OCI-LY1 (cell line): ENCODE results near the gene SEMA3D.

ENCODE experiments used
- H2AFZ ChIP-seq: fragments of 200-600 bp; sonication (generic), shearing (Covaris generic); 2 replicates; pipeline ENCODE4 v1.6.0; 2014; ENCODE audit warnings: antibody characterized with exemption, mild to moderate bottlenecking, low read length
- H3F3A ChIP-seq: fragments of 200-600 bp; sonication (generic), shearing (Covaris generic); 2 replicates; pipeline ENCODE4 v1.6.0; 2014; ENCODE audit warnings: mild to moderate bottlenecking, antibody characterized with exemption, low read length, moderate library complexity; ENCODE audit not compliant: insufficient read depth
- H3K27ac ChIP-seq: fragments of 200-600 bp; sonication (generic); 2 replicates; pipeline ENCODE4 v1.5.1; 2014; ENCODE audit warnings: low read length, mixed run types, mild to moderate bottlenecking, low read depth; ENCODE audit not compliant: poor library complexity, severe bottlenecking
- H3K27me3 ChIP-seq: fragments of 200-600 bp; sonication (generic); 2 replicates; pipeline ENCODE4 v1.6.0; 2014; ENCODE audit warnings: antibody characterized with exemption, mild to moderate bottlenecking, low read length, moderate library complexity; ENCODE audit not compliant: insufficient read depth
- H3K36me3 ChIP-seq: fragments of 200-600 bp; sonication (generic); 2 replicates; pipeline ENCODE4 v1.6.1; 2014; ENCODE audit warnings: mild to moderate bottlenecking, antibody characterized with exemption, low read length, moderate library complexity, mixed read lengths; ENCODE audit not compliant: insufficient read depth
- H3K4me1 ChIP-seq: fragments of 200-600 bp; sonication (generic); 2 replicates; pipeline ENCODE4 v1.5.1; 2014; ENCODE audit warnings: mild to moderate bottlenecking, low read length, moderate library complexity; ENCODE audit not compliant: insufficient read depth, severe bottlenecking
- H3K4me2 ChIP-seq: fragments of 200-600 bp; sonication (generic), shearing (Covaris generic); 2 replicates; pipeline ENCODE4 v1.6.1; 2014; ENCODE audit warnings: low read length
- H3K4me3 ChIP-seq: fragments of 200-600 bp; sonication (generic); 2 replicates; pipeline ENCODE4 v1.5.1; 2014; ENCODE audit warnings: low read length, low read depth, mild to moderate bottlenecking, mixed read lengths; ENCODE audit not compliant: poor library complexity, severe bottlenecking
- H3K79me2 ChIP-seq: fragments of 200-600 bp; shearing (Covaris generic); 2 replicates; pipeline ENCODE4 v1.6.1; 2016; ENCODE audit warnings: mixed run types, low read length, mixed read lengths; ENCODE audit not compliant: insufficient read depth
- H3K9ac ChIP-seq: fragments of 200-600 bp; sonication (generic), shearing (Covaris generic); 2 replicates; pipeline ENCODE4 v1.6.1; 2014; ENCODE audit warnings: mild to moderate bottlenecking, low read length, mixed read lengths
- H3K9me2 ChIP-seq: fragments of 200-600 bp; sonication (generic), shearing (Covaris generic); 2 replicates; pipeline ENCODE4 v1.6.1; 2014; ENCODE audit warnings: low read depth, mild to moderate bottlenecking, low read length, mixed read lengths
- H3K9me3 ChIP-seq: fragments of 200-600 bp; shearing (Covaris generic); 2 replicates; pipeline ENCODE4 v1.6.1; 2014; ENCODE audit warnings: low read length, mixed read lengths
- H4K20me1 ChIP-seq: fragments of 200-600 bp; sonication (generic), shearing (Covaris generic); 2 replicates; pipeline ENCODE4 v1.6.0; 2016; ENCODE audit warnings: mild to moderate bottlenecking, low read length; ENCODE audit not compliant: insufficient read depth
- CTCF ChIP-seq: fragments of 200-600 bp; sonication (generic), shearing (Covaris generic); IDR thresholded peaks from 2 replicates; pipeline ENCODE4 v1.5.1; 2017; ENCODE audit warnings: mild to moderate bottlenecking, antibody characterized with exemption, low read length, moderate library complexity, mixed read lengths
- EZH2 ChIP-seq: fragments of 200-600 bp; sonication (generic), shearing (Covaris generic); IDR thresholded peaks from 2 replicates; pipeline ENCODE4 v1.8.0; 2017; ENCODE audit warnings: borderline replicate concordance, mixed run types, mild to moderate bottlenecking, antibody characterized with exemption, low read length, moderate library complexity, mixed read lengths

The SEMA3D gene

DNA sequence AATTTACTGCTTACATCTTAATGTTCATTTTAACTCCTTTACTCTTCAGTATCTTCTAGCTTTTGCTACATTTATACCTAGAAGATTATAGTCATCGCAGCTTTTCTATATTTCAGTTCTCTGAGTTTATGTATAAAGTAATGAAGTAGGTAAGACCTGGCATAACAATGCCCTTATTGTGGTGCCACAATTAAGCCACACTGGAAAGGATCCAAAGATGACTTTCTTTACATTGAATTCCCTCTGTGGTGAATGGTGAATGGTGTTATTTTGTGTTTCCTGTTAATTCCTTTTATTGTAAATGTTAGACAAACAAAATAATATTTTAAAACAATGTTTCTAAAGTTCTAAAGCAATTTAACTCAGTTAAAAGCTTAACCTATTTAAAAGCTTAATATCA, 36.2 kb downstream of the SEMA3D start:
- no peaks in the 10 kb centered on the region for H3K9me2 ChIP-seq
- no peak overlapping the region for H3K4me2 ChIP-seq
- H3K27ac ChIP-seq = no peak overlapping the region
- no peaks in the 10 kb centered on the region for H3K4me1 ChIP-seq
- no peak overlapping the region for H2AFZ ChIP-seq
- no peaks in the 10 kb centered on the region for H3F3A ChIP-seq
- H3K9ac ChIP-seq = no peak overlapping the region
- no peaks in the 10 kb centered on the region for H4K20me1 ChIP-seq
- no peaks in the 10 kb centered on the region for H3K9me3 ChIP-seq
- H3K79me2 ChIP-seq = no peaks in the 10 kb centered on the region
- no peaks in the 10 kb centered on the region for H3K36me3 ChIP-seq
- TF ChIP-seq EZH2 (no peak), CTCF (no peak)
- no peaks in the 10 kb centered on the region for H3K27me3 ChIP-seq
- no peak overlapping the region for H3K4me3 ChIP-seq

GRCh38 chr7:85144771-85145170, 42.1 kb downstream of the SEMA3D start:
- Histone ChIP-seq H3F3A (no peaks in the 10 kb centered on the region), H3K27me3 (no peaks in the 10 kb centered on the region), H3K27ac (no peak overlapping the region), H3K36me3 (no peaks in the 10 kb centered on the region), H3K4me1 (no peaks in the 10 kb centered on the region), H3K9me2 (no peaks in the 10 kb centered on the region), H3K4me3 (no peak overlapping the region), H3K9ac (no peak overlapping the region), H3K4me2 (no peak overlapping the region), H4K20me1 (no peaks in the 10 kb centered on the region), H3K9me3 (no peaks in the 10 kb centered on the region), H2AFZ (no peak overlapping the region), H3K79me2 (no peaks in the 10 kb centered on the region)
- TF ChIP-seq EZH2 = no peak
- TF ChIP-seq CTCF = no peak

DNA sequence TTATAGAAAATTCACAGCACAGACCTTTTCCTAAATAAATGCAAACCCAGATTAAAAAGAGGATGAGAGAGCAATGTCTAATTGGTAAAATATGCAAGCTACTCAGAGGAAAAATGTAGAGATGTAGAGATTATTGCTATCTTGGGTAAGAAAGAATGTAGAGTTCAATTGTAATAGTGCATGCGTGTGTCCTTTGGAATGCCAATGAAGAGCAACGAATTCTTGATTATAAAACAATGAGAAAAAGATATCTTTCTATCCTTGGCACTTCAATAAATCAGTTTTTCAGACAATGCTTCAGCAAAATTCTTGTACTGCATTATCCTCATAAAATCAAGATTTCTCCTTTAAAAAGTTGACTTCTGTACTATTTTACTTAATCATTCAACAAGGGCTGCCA, 50.9 kb downstream of the SEMA3D start:
- Histone ChIP-seq H3K9ac (no peak overlapping the region), H3K4me2 (no peak overlapping the region), H3K27me3 (0 out of 2 replicates have a peak, but pooled peaks cover 3% of the 10 kb centered on the region), H3K79me2 (no peaks in the 10 kb centered on the region), H3K4me3 (no peak overlapping the region), H3F3A (no peaks in the 10 kb centered on the region), H3K27ac (no peak overlapping the region), H3K36me3 (no peaks in the 10 kb centered on the region), H3K9me2 (peaks cover 5% of the 10 kb centered on the region; the same call in 1 of the 2 replicates), H2AFZ (no peak overlapping the region), H3K9me3 (no peaks in the 10 kb centered on the region), H3K4me1 (no peaks in the 10 kb centered on the region), H4K20me1 (no peaks in the 10 kb centered on the region)
- TF ChIP-seq EZH2 (no peak), CTCF (no peak)
